Measurements from ENCODE around the gene TELO2.

The TELO2 gene

DNA sequence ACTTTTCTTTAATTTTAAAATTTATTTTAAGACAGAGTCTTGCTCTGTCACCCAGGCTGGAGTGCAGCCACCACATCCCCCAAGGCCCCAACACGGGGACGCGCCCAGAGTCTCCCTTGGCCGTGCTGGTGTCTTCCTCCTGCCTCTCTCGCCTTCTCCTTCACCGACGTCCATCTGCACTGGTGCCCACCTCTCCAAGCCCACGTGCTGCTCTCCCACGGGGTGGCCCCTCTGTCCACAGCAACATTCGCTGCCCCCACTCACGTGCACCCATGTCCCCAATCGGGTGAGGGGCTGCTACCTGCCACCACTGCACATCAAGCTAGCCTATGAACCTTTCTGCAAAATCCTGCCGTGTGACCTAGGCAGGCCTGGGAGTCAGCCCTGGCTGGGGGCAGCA, 43.4 kb downstream of the TELO2 start:
- Mint-ChIP-seq H3K4me3 (peak overlapping the region; percentile 99), H3K27ac (peak overlapping the region; percentile 98), H3K4me1 (peaks cover 47% of the 10 kb centered on the region), H3K9me3 (no peaks in the 10 kb centered on the region), H3K36me3 (ENCODE audit: low read depth) (peaks cover 33% of the 10 kb centered on the region), H3K27me3 (no peaks in the 10 kb centered on the region)
- no peak for DNase-seq
- ATAC-seq: no peak

DNA sequence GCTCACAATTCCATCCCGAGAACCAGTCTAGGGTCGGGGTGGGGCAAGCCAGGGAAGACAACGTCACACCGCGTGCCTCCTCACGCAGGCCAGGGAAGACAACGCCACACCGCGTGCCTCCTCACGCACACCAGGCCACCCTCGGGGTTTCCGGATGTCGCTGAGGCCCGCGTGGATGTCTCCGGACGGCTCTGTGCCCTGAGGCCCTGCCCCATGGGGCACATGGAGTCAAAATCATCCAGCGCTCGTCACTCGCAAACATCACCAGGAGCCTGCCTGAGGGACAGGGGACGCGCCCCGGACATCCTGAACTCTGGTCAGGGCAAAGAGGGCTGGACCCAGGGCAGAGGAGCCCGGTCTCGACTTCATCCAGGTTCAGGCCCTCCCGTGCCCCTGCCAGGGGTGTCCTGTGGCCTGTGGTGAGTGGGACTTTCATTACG, 44.0 kb downstream of the TELO2 start:
- no peak for DNase-seq
- peak overlapping the region; percentile 99 for H3K4me3 Mint-ChIP-seq
- H3K27me3 Mint-ChIP-seq: no peaks in the 10 kb centered on the region
- peaks cover 50% of the 10 kb centered on the region for H3K4me1 Mint-ChIP-seq
- peaks cover 33% of the 10 kb centered on the region for H3K36me3 Mint-ChIP-seq (ENCODE audit: low read depth)
- H3K9me3 Mint-ChIP-seq: no peaks in the 10 kb centered on the region
- H3K27ac Mint-ChIP-seq: peak overlapping the region; percentile 98
- ATAC-seq: no peak

DNA sequence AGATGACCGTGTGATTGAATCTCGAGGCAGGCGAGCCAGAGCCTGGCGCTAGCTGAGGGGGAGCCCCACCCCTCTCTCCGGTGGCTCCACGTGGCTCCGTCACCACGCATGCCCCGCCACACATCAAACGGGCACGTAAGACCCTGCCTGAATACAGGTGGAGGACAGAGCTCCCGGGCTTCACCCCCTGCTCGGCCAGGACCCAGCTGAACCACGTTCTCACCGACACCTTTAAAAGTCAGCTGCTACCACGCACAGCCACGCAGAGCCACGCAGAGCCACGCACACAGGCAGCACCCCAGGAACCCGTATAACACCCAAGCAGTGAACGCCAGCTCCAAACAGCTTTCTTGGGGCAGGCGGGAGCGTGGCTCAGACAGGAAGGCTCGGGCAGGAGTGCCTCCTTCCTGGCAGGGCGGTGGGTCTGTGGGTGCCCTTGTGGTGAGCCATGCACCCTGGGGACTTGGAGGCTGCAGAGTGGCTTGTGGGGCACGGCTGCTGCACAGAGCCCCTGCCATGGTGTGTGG, 44.7 kb downstream of the TELO2 start:
- H3K4me1 Mint-ChIP-seq: peaks cover 56% of the 10 kb centered on the region
- ATAC-seq (peak; percentile 14), DNase-seq (peak; percentile 54)
- peak overlapping the region; percentile 99 for H3K4me3 Mint-ChIP-seq
- no peaks in the 10 kb centered on the region for H3K9me3 Mint-ChIP-seq
- peaks cover 33% of the 10 kb centered on the region for H3K36me3 Mint-ChIP-seq (ENCODE audit: low read depth)
- no peaks in the 10 kb centered on the region for H3K27me3 Mint-ChIP-seq
- peak overlapping the region; percentile 98 for H3K27ac Mint-ChIP-seq

DNA sequence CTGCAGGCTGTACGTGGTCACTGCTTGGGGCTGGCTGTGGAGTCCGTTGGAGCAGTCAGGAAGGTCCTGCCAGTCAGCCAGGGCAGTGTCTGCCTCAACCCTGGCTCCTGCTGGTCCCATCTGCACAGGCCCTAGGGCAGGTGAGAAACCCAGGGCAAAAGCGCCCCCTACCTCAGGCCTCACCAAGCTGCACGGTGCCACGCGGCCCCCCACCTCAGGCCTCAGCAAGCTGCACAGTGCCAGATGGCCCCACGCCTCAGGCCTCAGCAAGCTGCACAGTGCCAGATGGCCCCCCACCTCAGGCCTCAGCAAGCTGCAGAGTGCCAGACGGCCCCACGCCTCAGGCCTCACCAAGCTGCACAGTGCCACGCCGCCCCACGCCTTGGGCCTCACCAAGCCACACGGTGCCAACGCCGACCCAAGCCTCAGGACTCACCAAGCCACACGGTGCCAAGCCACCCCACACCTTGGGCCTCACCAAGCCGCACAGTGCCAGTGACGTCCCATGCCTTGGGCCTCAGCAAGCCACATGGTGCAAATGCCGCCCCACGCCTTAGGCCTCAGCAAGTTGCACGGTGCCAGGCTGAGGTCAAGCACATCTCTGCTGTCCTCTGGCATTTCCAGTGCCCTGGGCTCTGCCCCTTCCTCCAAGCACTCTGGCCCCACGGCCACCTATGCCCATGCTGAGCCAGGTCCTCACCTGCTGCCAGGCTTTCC, 45.8 kb downstream of the TELO2 start:
- Mint-ChIP-seq H3K27ac (peak overlapping the region; percentile 98), H3K9me3 (no peaks in the 10 kb centered on the region), H3K27me3 (no peaks in the 10 kb centered on the region), H3K4me3 (peak overlapping the region; percentile 99), H3K4me1 (peaks cover 67% of the 10 kb centered on the region), H3K36me3 (ENCODE audit: low read depth) (peaks cover 35% of the 10 kb centered on the region)
- ATAC-seq (no peak), DNase-seq (peak; percentile 50)

DNA sequence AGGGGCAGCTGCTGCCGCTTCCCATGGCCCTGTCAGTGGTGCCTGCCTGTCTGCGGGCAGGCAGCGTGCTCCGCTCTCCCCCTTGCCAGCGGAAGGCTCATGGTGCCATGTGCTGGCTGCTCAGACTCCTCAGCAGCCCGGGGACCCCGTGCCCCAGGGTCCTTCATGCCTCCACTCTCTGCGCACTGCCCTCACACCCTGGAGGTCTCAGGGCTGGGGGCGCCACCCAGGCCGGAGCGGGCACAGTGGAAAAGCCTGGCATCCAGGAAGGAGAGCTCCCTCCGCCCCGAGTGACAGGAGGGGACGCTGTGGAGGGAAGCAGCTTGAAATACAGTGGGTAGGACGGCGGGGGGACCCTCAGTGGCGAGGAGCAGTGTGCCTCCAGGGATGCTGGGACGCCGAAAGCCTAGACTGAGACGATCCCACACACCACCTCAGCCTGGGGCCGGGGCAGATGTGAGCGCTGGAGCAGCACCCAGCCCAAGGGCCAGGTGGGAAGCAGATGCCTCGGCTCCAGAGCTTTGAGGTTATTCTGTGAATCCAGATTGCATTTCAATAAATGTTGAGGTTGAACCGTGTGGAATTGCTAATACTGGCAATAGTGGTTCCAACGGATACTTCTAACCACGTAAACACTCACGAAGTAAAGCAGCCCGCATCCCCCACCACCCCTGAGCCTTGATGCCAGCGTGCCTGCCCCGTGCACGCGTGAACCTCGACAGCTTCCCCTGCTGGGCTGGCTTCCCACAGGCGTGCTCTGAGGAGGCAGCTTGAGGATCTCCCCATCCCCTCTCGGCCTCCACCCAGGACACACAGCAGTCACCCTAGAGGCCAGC, 46.8 kb downstream of the TELO2 start:
- Mint-ChIP-seq H3K4me1 (peaks cover 73% of the 10 kb centered on the region), H3K4me3 (no peak overlapping the region), H3K9me3 (no peaks in the 10 kb centered on the region), H3K36me3 (ENCODE audit: low read depth) (peaks cover 30% of the 10 kb centered on the region), H3K27me3 (no peaks in the 10 kb centered on the region), H3K27ac (peak overlapping the region; percentile 40)
- DNase-seq (no peak), ATAC-seq (no peak)

DNA sequence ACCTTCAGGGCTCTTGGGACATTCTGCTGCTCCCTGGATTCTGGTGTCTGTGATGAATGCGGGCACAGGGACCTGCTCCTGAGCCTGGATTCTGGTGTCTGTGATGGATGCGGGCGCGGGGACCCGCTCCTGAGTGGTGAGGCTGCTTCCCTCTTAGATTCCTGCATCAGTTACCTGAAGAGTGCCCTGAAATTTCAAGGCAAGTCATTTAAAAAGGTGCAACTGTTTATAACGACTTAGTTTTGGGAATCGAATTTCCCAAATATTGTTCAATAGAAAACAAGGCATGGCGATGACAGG, 47.3 kb downstream of the TELO2 start:
- H3K27me3 Mint-ChIP-seq: no peaks in the 10 kb centered on the region
- H3K4me1 Mint-ChIP-seq: peaks cover 74% of the 10 kb centered on the region
- no peak overlapping the region for H3K4me3 Mint-ChIP-seq
- ATAC-seq (no peak), DNase-seq (no peak)
- H3K9me3 Mint-ChIP-seq: no peaks in the 10 kb centered on the region
- peak overlapping the region; percentile 40 for H3K27ac Mint-ChIP-seq
- H3K36me3 Mint-ChIP-seq (ENCODE audit: low read depth): peaks cover 27% of the 10 kb centered on the region

DNA sequence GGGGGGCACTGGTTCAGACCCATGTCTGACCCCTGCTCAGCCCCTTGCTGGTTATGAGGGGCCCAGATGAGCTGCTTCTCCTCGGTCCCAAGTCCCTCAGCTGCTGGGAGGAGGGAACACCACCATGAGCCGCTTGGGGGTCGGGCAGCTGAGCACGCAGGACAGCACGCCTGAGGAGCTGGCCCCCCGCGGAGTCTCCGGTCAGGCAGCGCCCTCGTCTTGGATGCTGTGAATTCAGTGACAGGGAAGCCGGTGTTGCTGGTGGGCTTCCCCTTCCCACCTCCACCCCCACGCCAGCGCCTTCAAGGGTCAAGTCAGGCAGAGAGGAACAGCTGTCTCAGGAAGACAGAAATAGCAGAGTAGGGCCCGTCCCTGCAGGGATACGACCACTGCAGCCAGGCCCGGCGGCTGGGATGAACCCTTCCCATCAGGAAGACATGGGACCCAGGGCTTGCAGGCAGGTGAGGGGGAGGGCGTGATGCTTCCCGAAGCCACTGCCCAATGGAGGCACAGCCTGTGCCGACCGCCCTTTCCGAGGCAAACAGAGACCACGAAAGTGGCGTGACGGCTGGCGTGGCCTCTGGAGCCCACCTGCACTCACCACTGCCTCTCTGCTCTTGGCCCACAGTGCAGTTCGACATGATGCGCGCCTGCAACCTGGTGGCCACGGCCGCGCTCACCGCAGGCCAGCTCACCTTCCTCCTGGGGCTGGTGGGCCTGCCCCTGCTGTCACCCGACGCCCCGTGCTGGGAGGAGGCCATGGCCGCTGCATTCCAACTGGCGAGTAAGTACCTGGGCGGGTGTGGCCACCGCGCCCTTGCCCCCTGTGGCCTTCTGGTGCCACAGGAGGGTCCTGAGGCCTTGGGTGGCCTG, 48.4 kb downstream of the TELO2 start:
- H3K27ac Mint-ChIP-seq: peak overlapping the region; percentile 98
- DNase-seq (no peak), ATAC-seq (no peak)
- H3K4me3 Mint-ChIP-seq: no peak overlapping the region
- no peaks in the 10 kb centered on the region for H3K9me3 Mint-ChIP-seq
- H3K27me3 Mint-ChIP-seq: no peaks in the 10 kb centered on the region
- peaks cover 20% of the 10 kb centered on the region for H3K36me3 Mint-ChIP-seq (ENCODE audit: low read depth)
- peaks cover 76% of the 10 kb centered on the region for H3K4me1 Mint-ChIP-seq

GRCh38 chr16:1542166-1542500, 49.0 kb downstream of the TELO2 start:
- Mint-ChIP-seq H3K27ac (peak overlapping the region; percentile 98), H3K27me3 (no peaks in the 10 kb centered on the region), H3K4me3 (no peak overlapping the region), H3K36me3 (ENCODE audit: low read depth) (peaks cover 14% of the 10 kb centered on the region), H3K9me3 (no peaks in the 10 kb centered on the region), H3K4me1 (peaks cover 76% of the 10 kb centered on the region)
- ATAC-seq (no peak), DNase-seq (no peak)

DNA sequence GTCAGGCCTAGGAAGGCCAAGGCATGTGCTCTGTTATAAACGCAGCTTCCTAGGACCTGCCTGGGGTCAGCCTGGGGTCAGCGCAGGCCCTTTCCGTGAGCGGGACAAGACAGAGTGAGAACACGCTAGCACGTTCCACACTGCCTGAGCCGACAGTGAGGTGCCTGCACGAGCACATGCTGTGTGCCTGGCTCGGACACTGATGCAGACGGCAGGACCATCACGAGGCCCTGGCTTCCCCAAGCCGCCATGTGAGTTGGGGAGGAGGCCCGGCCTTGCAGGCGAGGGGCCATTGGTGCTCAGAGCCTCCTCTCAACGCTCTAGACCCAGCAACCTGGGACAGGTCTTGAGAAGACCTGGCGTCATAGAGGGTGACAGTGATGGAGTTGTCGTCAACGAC, 49.4 kb downstream of the TELO2 start:
- ATAC-seq (no peak), DNase-seq (no peak)
- peak overlapping the region; percentile 98 for H3K27ac Mint-ChIP-seq
- H3K36me3 Mint-ChIP-seq (ENCODE audit: low read depth): peaks cover 12% of the 10 kb centered on the region
- H3K9me3 Mint-ChIP-seq: no peaks in the 10 kb centered on the region
- no peak overlapping the region for H3K4me3 Mint-ChIP-seq
- peaks cover 76% of the 10 kb centered on the region for H3K4me1 Mint-ChIP-seq
- no peaks in the 10 kb centered on the region for H3K27me3 Mint-ChIP-seq

DNA sequence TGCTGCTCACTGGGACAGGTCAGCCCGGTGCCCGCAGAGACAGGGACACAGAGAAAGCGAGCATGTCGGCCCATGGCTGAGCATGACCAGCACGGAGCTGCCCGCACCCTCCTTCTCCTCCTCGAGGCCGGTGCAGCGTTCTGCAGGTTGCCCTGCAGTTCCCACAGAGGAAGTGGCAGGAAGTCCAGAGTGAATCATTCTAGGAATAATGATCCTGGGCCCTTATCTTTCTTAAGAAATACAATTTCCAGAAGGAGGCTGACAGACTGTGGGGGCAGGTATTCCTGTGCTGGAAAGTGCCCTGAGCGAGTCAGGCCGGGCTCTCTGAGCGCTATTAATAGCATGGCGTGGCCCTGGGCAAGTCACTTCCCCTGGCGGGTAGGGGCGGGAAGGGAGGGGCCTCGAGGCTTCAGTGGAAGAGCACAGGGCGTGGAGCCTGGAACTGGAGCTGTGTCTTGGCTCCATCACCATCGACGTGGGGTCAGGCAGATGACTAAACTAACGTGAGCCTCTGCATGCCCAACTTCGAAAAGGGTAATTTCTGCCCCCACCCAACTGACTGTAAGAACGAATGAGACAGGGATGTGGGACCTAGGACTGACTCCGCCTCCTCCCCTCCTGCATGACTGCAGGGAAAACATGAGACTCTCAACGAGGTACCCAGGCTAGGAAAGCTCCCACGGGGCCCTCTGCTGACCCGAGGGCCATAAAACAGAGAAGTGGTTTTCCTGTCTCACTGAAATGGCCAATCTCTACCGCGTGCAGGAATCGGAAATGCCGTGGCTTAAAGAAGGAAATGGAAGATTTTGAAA, 50.1 kb downstream of the TELO2 start:
- Mint-ChIP-seq H3K4me1 (peaks cover 73% of the 10 kb centered on the region), H3K36me3 (ENCODE audit: low read depth) (peaks cover 8% of the 10 kb centered on the region), H3K27ac (peak overlapping the region; percentile 98), H3K4me3 (peak overlapping the region; percentile 75), H3K9me3 (no peaks in the 10 kb centered on the region), H3K27me3 (no peaks in the 10 kb centered on the region)
- ATAC-seq (peak; percentile 95), DNase-seq (peak; percentile 81)

- ATAC-seq (no peak), DNase-seq (no peak)
- Mint-ChIP-seq H3K9me3 (no peaks in the 10 kb centered on the region), H3K36me3 (ENCODE audit: low read depth) (peaks cover 10% of the 10 kb centered on the region), H3K27me3 (no peaks in the 10 kb centered on the region), H3K27ac (peak overlapping the region; percentile 98), H3K4me1 (peaks cover 64% of the 10 kb centered on the region), H3K4me3 (peak overlapping the region; percentile 34)
These were observed 52.2 kb downstream of the TELO2 start for GRCh38 chr16:1545044-1546040.

DNA sequence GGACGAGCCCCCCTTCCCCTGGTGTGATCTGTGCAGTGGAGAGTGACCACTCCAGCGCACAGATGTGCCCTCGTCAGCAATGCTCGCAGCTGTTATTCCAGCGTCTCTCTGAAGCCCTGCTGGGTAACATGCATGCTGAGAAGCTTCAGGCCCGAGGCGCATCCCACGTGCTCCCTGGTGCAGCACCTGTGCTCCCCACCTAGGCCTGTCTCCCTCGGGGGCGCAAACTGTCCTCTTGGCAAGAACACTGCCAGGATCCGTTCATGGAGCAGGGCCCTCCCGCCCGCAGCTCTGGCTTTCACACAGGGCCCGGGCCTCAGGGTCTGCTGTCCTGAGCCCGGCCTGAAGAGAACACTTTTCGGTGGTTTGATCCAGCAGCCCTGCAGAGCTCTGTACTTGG, 53.3 kb downstream of the TELO2 start:
- Mint-ChIP-seq H3K27me3 (no peaks in the 10 kb centered on the region), H3K9me3 (no peaks in the 10 kb centered on the region), H3K4me3 (no peak overlapping the region), H3K36me3 (ENCODE audit: low read depth) (peaks cover 10% of the 10 kb centered on the region), H3K27ac (peak overlapping the region; percentile 56), H3K4me1 (peaks cover 58% of the 10 kb centered on the region)
- no peak for DNase-seq
- ATAC-seq: no peak

GRCh38 chr16:1548233-1548632, 55.1 kb downstream of the TELO2 start:
- no peak for ATAC-seq
- Mint-ChIP-seq H3K9me3 (no peaks in the 10 kb centered on the region), H3K4me1 (peaks cover 45% of the 10 kb centered on the region)

More at GRCh38 chr16:1548233-1548632, 55.1 kb downstream of the TELO2 start:
- no peak for DNase-seq
- no peak overlapping the region for H3K4me3 Mint-ChIP-seq
- peaks cover 10% of the 10 kb centered on the region for H3K36me3 Mint-ChIP-seq (ENCODE audit: low read depth)
- H3K27me3 Mint-ChIP-seq: no peaks in the 10 kb centered on the region
- H3K27ac Mint-ChIP-seq: peak overlapping the region; percentile 42
